HG03439 (cell line): ENCODE results near the gene RNF175.
"Not testable (repeated sequence)": the region's sequence is repeated elsewhere in the genome, so short reads cannot be mapped to it uniquely, and the experiment has no call there.

Source experiments
- ATAC-seq: cut with Tn5 transposase; IDR thresholded peaks from one replicate; pipeline ENCODE4 v1.9.1; 2021; ENCODE audit warnings: mild to moderate bottlenecking, moderate library complexity; ENCODE audit not compliant: unreplicated experiment

The RNF175 gene

GRCh38 chr4:153684182-153684970 lies 75.4 kb downstream of the RNF175 start, which contains the start of gene TLR2:
Gene TLR2, plus strand, starts transcription at chr4:153684280. Its CDS starts 18,628 bp downstream, at chr4:153702908.
- ATAC-seq = peak; percentile 93

- ATAC-seq = no peak
Observed at GRCh38 chr4:153683763-153684181, 76.1 kb downstream of the RNF175 start.

GRCh38 chr4:153679486-153679885 lies 80.3 kb downstream of the RNF175 start:
- ATAC-seq = no peak

- ATAC-seq = no peak
Observed at GRCh38 chr4:153676984-153677383, 82.8 kb downstream of the RNF175 start.

- no peak for ATAC-seq
Observed at GRCh38 chr4:153676486-153676885, 83.3 kb downstream of the RNF175 start.

- no peak for ATAC-seq
Observed at GRCh38 chr4:153669838-153670237, 90.0 kb downstream of the RNF175 start.

- ATAC-seq = no peak
Observed at GRCh38 chr4:153668647-153669046, 91.2 kb downstream of the RNF175 start.

GRCh38 chr4:153666505-153666904 lies 93.3 kb downstream of the RNF175 start:
- not testable (repeated sequence) for ATAC-seq

GRCh38 chr4:153663667-153664066 lies 96.2 kb downstream of the RNF175 start:
- ATAC-seq = no peak

GRCh38 chr4:153661908-153662307 lies 97.9 kb downstream of the RNF175 start:
- no peak for ATAC-seq

GRCh38 chr4:153661215-153661822 lies 98.5 kb downstream of the RNF175 start:
- ATAC-seq = no peak
